ENCODE measurements around the gene SVEP1. TPM values are rescaled to one million over a fixed set of nuclear protein-coding genes. Genes with fewer than 3 reads are reported as not detected.

Gene SVEP1
- total and polyA plus RNA-seq, 2 of the 13 experiments (the other 11 are each of a cell fraction or from before 2014, with no cell fraction given), result not detected

GRCh38 chr9:110605565-110605964, 26.0 kb upstream of the SVEP1 start:
- BruUV-seq (replicated peaks), result no TSS peak
- Histone ChIP-seq H3K27me3 (ENCODE audit: control insufficient read depth in 1 of 2, insufficient read depth in 2 of 2, low read length in 2 of 2) (no peaks in the 10 kb centered on the region; a peak in 1 of 5 replicates), H3K4me2 (ENCODE audit: low read depth, low read length) (no peak overlapping the region), H3K4me3 (replicated peaks in 1 of 3; ENCODE audit: insufficient read depth in 1 of 3, low read depth in 2 of 3, low read length in 3 of 3) (no peak overlapping the region), H3K79me2 (ENCODE audit: insufficient read depth, low read length) (no peaks in the 10 kb centered on the region), H3K36me3 (replicated peaks in 1 of 2; ENCODE audit: control insufficient read depth in 1 of 2, insufficient read depth in 2 of 2, low read length in 2 of 2) (no peaks in the 10 kb centered on the region), H3K9me3 (ENCODE audit: low read length) (no peaks in the 10 kb centered on the region), H3K4me1 (ENCODE audit: insufficient read depth, low read length) (no peaks in the 10 kb centered on the region), H2AFZ (ENCODE audit: low read length) (no peak overlapping the region), H3K9ac (ENCODE audit: insufficient read depth, low read depth, low read length) (no peak overlapping the region), H4K20me1 (ENCODE audit: insufficient read depth, low read length) (no peaks in the 10 kb centered on the region), H3K27ac (ENCODE audit: extremely low read length, insufficient read depth, low read length) (no peak overlapping the region)
- no peak for ATAC-seq
- in situ Hi-C loops (cut with HindIII; ENCODE audit: extremely low pct_ligation_motif_present, low pct_unique_long_range_greater_than_20kb) (no loop called here), intact Hi-C loops (cut with micrococcal nuclease; ENCODE audit: unreplicated experiment) (no loop called here)
- CTCF ChIA-PET (ENCODE audit: low intra/inter-chr PET ratio, low total read pairs), result no interaction called here
- DNase-seq (ENCODE audit: low spot score), result no peak
- POLR2A ChIA-PET, result no interaction called here
- 23% methylated on average over 4 of the region's 4 CpGs for WGBS (ENCODE audit: low lambda C conversion rate)
- FAIRE-seq, result no peak
- no peak for TF ChIP-seq KDM3A (CRISPR knock-in tag; IDR thresholded peaks at IDR 0.05; ENCODE audit: low read depth)
- no peak for TF ChIP-seq TBP (CRISPR knock-in tag; IDR thresholded peaks at IDR 0.05)
- no peak for TF ChIP-seq TSC22D2 (CRISPR knock-in tag; IDR thresholded peaks at IDR 0.05; ENCODE audit: borderline replicate concordance)
- TF ChIP-seq, protein P1, sequence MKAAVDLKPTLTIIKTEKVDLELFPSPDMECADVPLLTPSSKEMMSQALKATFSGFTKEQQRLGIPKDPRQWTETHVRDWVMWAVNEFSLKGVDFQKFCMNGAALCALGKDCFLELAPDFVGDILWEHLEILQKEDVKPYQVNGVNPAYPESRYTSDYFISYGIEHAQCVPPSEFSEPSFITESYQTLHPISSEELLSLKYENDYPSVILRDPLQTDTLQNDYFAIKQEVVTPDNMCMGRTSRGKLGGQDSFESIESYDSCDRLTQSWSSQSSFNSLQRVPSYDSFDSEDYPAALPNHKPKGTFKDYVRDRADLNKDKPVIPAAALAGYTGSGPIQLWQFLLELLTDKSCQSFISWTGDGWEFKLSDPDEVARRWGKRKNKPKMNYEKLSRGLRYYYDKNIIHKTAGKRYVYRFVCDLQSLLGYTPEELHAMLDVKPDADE (CRISPR knock-in tag; IDR thresholded peaks at IDR 0.05), result no peak
- TF ChIP-seq ESRRA (CRISPR knock-in tag; IDR thresholded peaks at IDR 0.05; ENCODE audit: low read depth), result no peak
- TF ChIP-seq, protein P2, sequence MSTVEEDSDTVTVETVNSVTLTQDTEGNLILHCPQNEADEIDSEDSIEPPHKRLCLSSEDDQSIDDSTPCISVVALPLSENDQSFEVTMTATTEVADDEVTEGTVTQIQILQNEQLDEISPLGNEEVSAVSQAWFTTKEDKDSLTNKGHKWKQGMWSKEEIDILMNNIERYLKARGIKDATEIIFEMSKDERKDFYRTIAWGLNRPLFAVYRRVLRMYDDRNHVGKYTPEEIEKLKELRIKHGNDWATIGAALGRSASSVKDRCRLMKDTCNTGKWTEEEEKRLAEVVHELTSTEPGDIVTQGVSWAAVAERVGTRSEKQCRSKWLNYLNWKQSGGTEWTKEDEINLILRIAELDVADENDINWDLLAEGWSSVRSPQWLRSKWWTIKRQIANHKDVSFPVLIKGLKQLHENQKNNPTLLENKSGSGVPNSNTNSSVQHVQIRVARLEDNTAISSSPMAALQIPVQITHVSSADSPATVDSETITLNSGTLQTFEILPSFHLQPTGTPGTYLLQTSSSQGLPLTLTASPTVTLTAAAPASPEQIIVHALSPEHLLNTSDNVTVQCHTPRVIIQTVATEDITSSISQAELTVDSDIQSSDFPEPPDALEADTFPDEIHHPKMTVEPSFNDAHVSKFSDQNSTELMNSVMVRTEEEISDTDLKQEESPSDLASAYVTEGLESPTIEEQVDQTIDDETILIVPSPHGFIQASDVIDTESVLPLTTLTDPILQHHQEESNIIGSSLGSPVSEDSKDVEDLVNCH (CRISPR knock-in tag; IDR thresholded peaks at IDR 0.05), result no peak
- no peak for TF ChIP-seq MEIS2 (CRISPR knock-in tag; IDR thresholded peaks at IDR 0.05)
- TF ChIP-seq PTBP1 (IDR thresholded peaks at IDR 0.05; ENCODE audit: low read depth, low read length, poor library complexity, severe bottlenecking), result no peak
- TF ChIP-seq, protein P3, sequence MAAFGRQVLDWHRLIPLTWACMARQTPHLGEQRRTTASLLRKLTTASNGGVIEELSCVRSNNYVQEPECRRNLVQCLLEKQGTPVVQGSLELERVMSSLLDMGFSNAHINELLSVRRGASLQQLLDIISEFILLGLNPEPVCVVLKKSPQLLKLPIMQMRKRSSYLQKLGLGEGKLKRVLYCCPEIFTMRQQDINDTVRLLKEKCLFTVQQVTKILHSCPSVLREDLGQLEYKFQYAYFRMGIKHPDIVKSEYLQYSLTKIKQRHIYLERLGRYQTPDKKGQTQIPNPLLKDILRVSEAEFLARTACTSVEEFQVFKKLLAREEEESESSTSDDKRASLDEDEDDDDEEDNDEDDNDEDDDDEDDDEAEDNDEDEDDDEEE (CRISPR knock-in tag; IDR thresholded peaks at IDR 0.05), result no peak
- no peak for TF ChIP-seq ATF4 (CRISPR knock-in tag; IDR thresholded peaks at IDR 0.05)
- TF ChIP-seq CHD2 (IDR thresholded peaks at IDR 0.05; ENCODE audit: low read depth, low read length), result no peak
- no peak for TF ChIP-seq DBP (CRISPR knock-in tag; IDR thresholded peaks at IDR 0.05; ENCODE audit: not compliant biosample characterization)

All from HepG2 (cell line).